ENCODE measurements around the gene CCDC30.

DNA sequence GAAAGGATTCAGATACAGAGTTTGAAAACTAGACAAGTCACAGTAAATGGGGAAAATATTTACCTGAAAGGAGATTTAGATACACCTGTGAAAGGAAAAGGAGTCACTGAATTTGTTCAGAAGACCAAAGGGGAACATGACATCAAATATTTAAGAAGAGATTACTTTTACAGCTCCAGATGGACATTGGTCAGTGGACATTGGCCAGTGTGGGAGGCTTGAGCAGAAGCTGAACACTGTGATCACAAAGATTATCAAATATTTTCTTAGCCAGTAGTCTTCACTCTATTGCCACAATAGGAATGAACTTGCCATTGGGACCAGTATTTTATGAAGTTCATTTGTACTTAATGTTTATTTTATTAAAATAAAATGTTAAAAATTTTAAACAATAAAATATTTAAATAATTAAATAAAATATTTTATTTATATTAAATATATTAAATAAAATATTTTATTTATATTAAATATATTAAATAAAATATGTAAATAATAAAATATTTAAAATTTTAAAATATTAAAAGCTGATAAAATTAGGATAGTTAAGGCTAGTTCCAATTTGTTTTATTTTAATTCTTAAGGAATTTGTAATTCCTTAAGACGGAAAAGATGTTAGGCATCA is 94.3 kb downstream of the CCDC30 start:
- TF ChIP-seq, protein P1, sequence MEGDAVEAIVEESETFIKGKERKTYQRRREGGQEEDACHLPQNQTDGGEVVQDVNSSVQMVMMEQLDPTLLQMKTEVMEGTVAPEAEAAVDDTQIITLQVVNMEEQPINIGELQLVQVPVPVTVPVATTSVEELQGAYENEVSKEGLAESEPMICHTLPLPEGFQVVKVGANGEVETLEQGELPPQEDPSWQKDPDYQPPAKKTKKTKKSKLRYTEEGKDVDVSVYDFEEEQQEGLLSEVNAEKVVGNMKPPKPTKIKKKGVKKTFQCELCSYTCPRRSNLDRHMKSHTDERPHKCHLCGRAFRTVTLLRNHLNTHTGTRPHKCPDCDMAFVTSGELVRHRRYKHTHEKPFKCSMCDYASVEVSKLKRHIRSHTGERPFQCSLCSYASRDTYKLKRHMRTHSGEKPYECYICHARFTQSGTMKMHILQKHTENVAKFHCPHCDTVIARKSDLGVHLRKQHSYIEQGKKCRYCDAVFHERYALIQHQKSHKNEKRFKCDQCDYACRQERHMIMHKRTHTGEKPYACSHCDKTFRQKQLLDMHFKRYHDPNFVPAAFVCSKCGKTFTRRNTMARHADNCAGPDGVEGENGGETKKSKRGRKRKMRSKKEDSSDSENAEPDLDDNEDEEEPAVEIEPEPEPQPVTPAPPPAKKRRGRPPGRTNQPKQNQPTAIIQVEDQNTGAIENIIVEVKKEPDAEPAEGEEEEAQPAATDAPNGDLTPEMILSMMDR (IDR thresholded peaks at IDR 0.05) = no peak
- no peak for TF ChIP-seq POLR2A (IDR thresholded peaks at IDR 0.05)
